DOHH2 (cell line): ENCODE data around the gene MED13.

ENCODE experiments used
- CTCF ChIP-seq: fragments of 200-600 bp; sonication (generic); IDR thresholded peaks from one replicate; pipeline ENCODE4 v1.5.1; 2014; ENCODE audit warnings: antibody characterized with exemption, mild to moderate bottlenecking, low read depth, low read length; ENCODE audit not compliant: poor library complexity, severe bottlenecking
- EZH2phosphoT487 ChIP-seq: fragments of 200-600 bp; sonication (generic); IDR thresholded peaks from 2 replicates; pipeline ENCODE4 v1.6.1; 2017; ENCODE audit warnings: borderline replicate concordance, mild to moderate bottlenecking, antibody characterized with exemption, low read length, moderate library complexity, mixed read lengths

- TF ChIP-seq CTCF (no peak), EZH2phosphoT487 (no peak)
Measured at GRCh38 chr17:62062302-62062701, 2.8 kb downstream of the MED13 start.
